GM18502 (cell line): ENCODE measurements around the gene MRC1.
A peak's percentile ranks its signal among the peaks of the same experiment; 100 is the strongest.

Experiments
- ATAC-seq: cut with Tn5 transposase; IDR thresholded peaks from one replicate; pipeline ENCODE4 v1.9.1; 2021; ENCODE audit warnings: mild to moderate bottlenecking; ENCODE audit not compliant: unreplicated experiment, poor library complexity

The MRC1 gene

GRCh38 chr10:17838080-17838648 lies 29.0 kb downstream of the MRC1 start:
- ATAC-seq = no peak

- ATAC-seq = no peak
These were observed 31.9 kb downstream of the MRC1 start for GRCh38 chr10:17841050-17841449.

DNA sequence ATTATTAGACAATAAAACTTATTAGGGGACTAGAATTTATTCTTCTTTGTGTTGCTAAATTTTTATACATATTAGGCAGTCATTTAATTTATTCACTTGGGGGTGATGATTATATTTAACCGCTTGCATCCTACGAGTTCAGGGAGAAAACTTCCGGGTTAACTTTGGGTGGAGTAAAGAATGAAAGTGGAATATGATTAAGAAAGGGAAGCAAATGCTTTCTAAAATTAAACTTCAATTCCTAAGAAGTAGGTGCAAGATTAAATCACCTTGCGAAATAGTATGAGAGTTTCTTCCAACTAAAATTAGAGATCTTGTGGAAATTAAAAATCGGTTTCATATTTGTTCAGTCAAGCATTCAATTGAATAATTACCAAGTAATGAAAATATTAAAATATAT lies 33.5 kb downstream of the MRC1 start:
- ATAC-seq = no peak

DNA sequence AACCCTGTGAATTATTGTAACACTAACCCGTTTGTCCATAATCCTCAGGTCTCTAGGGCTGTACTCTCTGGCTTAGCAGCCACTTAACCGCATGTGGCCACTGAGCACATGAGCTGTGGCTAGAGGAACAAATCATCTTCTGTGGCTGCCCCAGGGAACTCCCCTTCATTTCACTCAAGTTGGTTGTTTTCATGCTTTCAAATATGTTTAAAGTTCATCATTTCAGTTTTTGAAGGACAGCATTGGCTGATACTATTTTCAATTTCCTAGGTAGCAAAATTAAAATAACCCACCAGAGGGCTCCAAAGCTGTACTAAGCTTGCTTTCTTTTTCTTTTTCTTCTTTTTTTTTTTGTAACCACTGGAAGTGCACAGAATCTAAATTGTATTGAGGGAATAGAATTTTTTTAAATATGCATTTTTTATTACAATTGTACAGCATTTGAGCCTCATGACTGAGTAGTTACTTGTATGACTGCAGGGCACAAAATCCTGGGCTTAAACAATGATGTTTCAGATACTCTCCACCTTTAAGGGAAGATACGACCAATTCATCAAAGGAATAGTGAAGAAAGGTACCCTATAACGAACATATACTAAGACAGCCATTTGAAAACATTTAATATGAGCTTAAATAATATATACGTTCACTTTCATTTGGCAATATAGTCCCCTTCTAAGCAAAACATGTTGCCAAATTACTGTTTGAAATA lies 38.6 kb downstream of the MRC1 start:
- ATAC-seq = peak; percentile 46

DNA sequence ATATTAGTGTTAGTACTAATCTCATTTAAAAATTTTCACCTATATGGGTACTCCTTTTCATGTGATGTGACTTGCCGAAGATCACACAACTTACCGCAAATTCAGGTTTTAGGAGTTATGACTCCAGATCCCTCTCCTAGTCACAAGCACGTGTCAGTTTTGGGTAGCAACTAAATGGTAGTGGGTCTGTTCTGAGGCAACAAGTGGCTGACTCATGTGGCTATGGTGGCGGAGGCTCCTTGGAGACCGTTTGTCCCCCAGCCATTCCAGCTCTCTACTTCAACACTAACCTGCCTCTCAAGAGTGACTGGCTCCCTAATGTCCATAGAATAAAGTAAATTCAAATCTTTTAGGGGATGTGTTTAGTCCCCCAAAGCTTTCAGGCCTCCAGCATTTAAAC lies 39.5 kb downstream of the MRC1 start:
- ATAC-seq = no peak

DNA sequence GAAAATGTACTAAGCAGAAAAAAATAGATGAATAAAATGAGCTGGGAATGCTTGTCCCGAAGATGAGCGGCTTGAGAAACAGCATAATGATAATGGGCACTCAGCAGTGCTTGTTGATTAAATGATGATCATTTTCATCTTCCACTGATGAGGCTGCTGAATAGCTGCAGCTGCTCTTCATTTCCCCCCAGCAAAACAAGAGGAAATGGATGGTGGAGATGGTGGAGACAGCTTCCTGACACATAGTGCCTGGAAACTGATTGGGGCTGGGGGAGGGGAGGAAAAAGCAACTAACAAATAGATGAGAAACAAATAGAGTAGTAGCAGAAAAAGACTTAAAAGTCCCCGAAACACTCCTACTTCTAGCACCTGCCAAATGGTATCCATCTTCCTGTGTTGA lies 41.4 kb downstream of the MRC1 start:
- no peak for ATAC-seq

DNA sequence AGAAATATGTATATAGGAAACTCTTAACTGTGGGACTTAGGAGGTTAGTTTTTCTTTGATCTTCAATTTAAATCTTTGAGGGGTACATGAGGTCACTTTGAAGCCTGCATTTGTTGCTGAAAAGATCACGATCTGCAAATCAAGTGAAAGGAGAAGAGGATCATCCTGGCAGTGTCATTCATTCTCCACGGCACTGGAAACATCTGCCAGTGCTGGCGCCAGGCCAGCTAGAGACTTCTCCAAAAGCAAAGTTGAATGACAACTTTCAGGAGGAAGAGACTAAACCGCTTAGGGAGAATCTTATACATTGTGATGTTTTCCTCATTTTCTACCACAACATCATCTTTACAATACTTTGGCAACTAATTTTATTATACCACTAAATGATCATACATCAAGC lies 42.5 kb downstream of the MRC1 start:
- no peak for ATAC-seq

GRCh38 chr10:17854044-17854652 lies 45.0 kb downstream of the MRC1 start:
- ATAC-seq = peak; percentile 59

DNA sequence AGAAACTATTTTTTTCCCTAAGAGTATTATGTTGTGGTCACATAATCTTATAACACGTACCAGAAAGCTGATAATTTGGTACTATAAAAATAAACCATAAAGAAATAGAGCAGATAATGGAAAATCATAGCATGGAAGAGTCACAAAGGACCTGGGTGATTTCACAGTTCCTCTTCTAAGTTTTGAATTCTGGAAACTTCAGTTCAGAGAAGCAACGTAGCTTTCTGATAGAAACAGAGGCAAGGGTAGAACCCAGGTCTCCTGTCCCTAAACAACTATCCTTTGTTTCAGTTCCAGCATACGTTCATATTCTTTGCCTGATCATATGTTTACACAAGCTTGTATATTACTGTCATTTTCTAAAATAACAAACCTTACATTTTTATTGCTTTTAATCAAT lies 47.9 kb downstream of the MRC1 start:
- no peak for ATAC-seq

- peak; percentile 68 for ATAC-seq
These were observed 50.5 kb downstream of the MRC1 start for GRCh38 chr10:17859492-17860156.

GRCh38 chr10:17861760-17862159 lies 52.6 kb downstream of the MRC1 start:
- no peak for ATAC-seq

- no peak for ATAC-seq
These were observed 56.2 kb downstream of the MRC1 start for GRCh38 chr10:17865351-17865750.

DNA sequence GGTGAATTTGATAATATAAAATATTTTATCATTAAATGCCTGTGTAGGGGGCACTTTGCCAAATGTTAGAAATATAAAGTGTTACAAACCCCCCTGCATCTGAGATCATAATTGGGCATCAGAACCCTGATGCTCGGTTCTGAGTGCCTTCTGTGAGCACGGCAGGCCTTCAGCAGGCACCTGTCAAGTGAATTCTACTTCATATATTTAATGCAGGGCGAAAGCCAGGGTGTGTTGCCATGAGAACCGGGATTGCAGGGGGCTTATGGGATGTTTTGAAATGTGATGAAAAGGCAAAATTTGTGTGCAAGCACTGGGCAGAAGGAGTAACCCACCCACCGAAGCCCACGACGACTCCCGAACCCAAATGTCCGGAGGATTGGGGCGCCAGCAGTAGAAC lies 57.2 kb downstream of the MRC1 start:
- ATAC-seq = no peak

DNA sequence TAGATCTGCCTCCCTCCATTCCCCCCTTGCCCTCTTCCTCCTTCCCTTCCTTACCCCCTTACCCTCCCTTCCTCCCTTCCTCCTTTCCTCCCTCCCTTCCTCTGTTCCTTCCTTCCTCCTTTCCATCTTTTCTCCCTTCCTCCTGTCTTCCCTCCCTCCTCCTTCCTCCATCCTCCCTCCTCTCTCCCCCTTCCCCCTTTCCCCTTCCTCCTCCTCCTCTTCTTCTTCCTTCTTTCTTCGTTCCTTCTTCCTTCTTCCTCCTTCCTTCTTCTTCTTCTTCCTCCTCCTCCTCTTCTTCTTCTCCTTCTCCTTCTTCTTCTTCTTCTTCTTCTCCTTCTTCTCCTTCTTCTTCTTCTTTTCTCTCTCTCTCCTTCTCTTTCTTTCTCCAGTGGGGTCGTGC lies 57.9 kb downstream of the MRC1 start:
- ATAC-seq = no peak

GRCh38 chr10:17871036-17871435 lies 61.9 kb downstream of the MRC1 start:
- ATAC-seq = no peak

DNA sequence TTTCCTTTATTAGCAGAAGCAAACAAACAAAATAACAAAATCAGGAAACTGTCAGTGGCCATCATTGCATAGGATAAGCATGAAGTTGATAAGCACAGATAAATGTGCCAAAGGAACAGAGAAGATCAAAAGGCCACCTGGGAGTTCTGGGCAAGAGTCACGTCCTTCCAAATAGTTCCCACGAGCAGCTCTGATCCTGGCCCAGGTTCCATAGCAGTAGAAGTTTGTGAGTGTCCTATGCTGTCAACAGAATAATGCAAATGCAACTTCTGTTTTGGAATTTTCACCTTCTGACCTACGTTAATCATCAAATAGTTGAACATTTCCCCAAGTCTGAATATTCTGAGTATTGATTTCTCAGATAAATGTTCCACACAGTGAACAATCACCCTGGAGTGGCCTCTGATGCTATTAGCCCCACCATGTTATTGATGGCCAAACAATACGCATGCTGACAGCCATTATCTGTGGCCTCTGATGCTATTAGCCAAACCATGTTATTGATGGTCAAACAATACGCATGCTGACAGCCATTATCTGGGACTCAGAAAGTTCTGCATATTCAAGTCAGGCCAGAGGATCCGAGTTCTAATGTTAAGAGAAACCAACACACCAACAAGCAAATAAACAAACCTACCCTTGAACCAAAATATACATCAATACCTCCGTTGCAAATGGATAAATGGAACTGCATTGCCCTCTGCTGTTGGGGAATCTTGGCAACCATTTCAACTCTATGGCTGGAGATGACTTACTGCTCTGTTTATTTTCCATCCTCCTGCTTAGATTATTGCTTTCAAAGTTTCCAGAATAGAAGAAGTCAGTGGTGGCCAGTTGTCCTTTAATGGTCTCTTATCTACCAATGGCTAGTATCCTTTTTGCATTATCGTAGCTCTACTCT lies 63.3 kb downstream of the MRC1 start:
- ATAC-seq = no peak

DNA sequence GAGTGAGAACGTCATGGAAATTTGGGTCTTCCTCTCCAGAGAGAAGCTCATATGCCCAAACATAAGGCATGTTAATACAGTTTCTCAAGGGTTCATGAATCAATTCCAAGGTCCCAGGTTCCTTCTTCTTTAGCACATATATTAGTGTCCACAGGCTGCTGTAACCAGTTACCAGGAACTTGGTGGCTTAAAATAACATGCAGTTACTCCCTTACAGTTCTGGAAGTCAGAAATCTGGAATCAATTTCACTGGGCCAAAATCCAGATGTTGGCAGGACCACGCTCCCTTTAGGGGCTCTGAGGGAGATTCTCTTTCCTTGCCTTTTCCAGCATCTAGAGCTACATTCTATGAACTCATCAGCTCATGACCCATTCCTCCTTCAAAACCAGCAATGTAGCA lies 64.8 kb downstream of the MRC1 start:
- ATAC-seq = no peak

GRCh38 chr10:17877121-17877520 lies 68.0 kb downstream of the MRC1 start:
- no peak for ATAC-seq

GRCh38 chr10:17878896-17879295 lies 69.7 kb downstream of the MRC1 start:
- no peak for ATAC-seq

- ATAC-seq = no peak
These were observed 71.5 kb downstream of the MRC1 start for GRCh38 chr10:17880601-17881000.
